Immature natural killer cell (primary cell): ENCODE data around the gene SLC12A8. TPM values are rescaled to one million over a fixed set of nuclear protein-coding genes. Genes with fewer than 3 reads are reported as not detected.

Experiments used
- DNase-seq, 3 donors: peaks; one replicate each; pipeline ENCODE4 v3.0.0; 2022; ENCODE audit warnings: mixed read lengths in 1 of 3
- H3K27ac Mint-ChIP-seq, 6 donors: one replicate each; pipeline ENCODE4 v1.8.0; 2020; ENCODE audit warnings: mixed read lengths in 6 of 6, mild to moderate bottlenecking in 5 of 6, inconsistent platforms in 4 of 6, moderate library complexity in 3 of 6
- H3K27me3 Mint-ChIP-seq, 3 donors: one replicate each; pipeline ENCODE4 v1.8.0; 2020 to 2021; ENCODE audit warnings: low read depth in 3 of 3, mild to moderate bottlenecking in 3 of 3, mixed read lengths in 3 of 3, moderate library complexity in 3 of 3, inconsistent platforms in 1 of 3
- H3K36me3 Mint-ChIP-seq, 3 donors: one replicate each; pipeline ENCODE4 v1.8.0; 2020; ENCODE audit warnings: mixed read lengths in 3 of 3, inconsistent platforms in 2 of 3, mild to moderate bottlenecking in 2 of 3
- H3K4me1 Mint-ChIP-seq, 2 donors: one replicate each; pipeline ENCODE4 v1.8.0; 2020; ENCODE audit warnings: inconsistent platforms in 2 of 2, mild to moderate bottlenecking in 2 of 2, mixed read lengths in 2 of 2, moderate library complexity in 1 of 2
- H3K4me3 Mint-ChIP-seq, 5 donors: one replicate each; pipeline ENCODE4 v1.8.0; 2020; ENCODE audit warnings: mild to moderate bottlenecking in 5 of 5, mixed read lengths in 5 of 5, inconsistent platforms in 3 of 5, moderate library complexity in 3 of 5
- H3K9me3 Mint-ChIP-seq, 6 donors: one replicate each; pipeline ENCODE4 v1.8.0; 2020; ENCODE audit warnings: mild to moderate bottlenecking in 6 of 6, mixed read lengths in 6 of 6, inconsistent platforms in 4 of 6, moderate library complexity in 3 of 6
- polyA plus RNA-seq, 3 donors: library from polyadenylated mRNA; unstranded; fragments of 300-500 nt; fragmentation: Illumina TruSeq; gene quantifications; one replicate each; pipeline ENCODE4 v1.2.3, GENCODE V29; 2021

The SLC12A8 gene
- polyA plus RNA-seq, result 1 to 10 TPM in 1 of 3 donors, under 1 TPM in 1, not detected in 1; 0.43 to 2.8 TPM

- no peak for DNase-seq
- Mint-ChIP-seq H3K9me3 (no peaks in the 10 kb centered on the region), H3K36me3 (no peaks in the 10 kb centered on the region), H3K4me3 (peak within 1 kb of the TSS in 3 of 5 donors; percentile 42 to 65 (median 46)), H3K27me3 (peaks cover 4 to 18% (median 12%) of the 10 kb centered on the region in 3 donors), H3K4me1 (peaks cover 20 to 22% of the 10 kb centered on the region in 2 donors), H3K27ac (no peak within 1 kb of the TSS)
These were observed at the start of gene SLC12A8 for GRCh38 chr3:125212509-125213363. Gene SLC12A8, minus strand, starts transcription at chr3:125212748. Its CDS starts 1,399 bp downstream, at chr3:125211349.

- Mint-ChIP-seq H3K9me3 (peaks cover 0 to 5% (median under 1%) of the 10 kb centered on the region in 6 donors), H3K4me3 (no peak overlapping the region), H3K4me1 (peaks cover 14 to 34% of the 10 kb centered on the region in 2 donors), H3K27me3 (no peaks in the 10 kb centered on the region), H3K36me3 (peaks cover 5 to 8% (median 8%) of the 10 kb centered on the region in 3 donors), H3K27ac (no peak overlapping the region)
- no peak for DNase-seq
These were observed 49.6 kb upstream of the SLC12A8 start for GRCh38 chr3:125262161-125262560.

GRCh38 chr3:125261031-125261430, 48.5 kb upstream of the SLC12A8 start:
- Mint-ChIP-seq H3K27ac (peak overlapping the region in 3 of 6 donors; percentile 5 to 43 (median 21)), H3K4me1 (peaks cover 8 to 24% of the 10 kb centered on the region in 2 donors), H3K27me3 (peaks cover 0 to 3% (median 0%) of the 10 kb centered on the region in 3 donors), H3K9me3 (peaks cover 0 to 5% (median 2%) of the 10 kb centered on the region in 6 donors), H3K4me3 (no peak overlapping the region), H3K36me3 (peaks cover 12 to 15% (median 14%) of the 10 kb centered on the region in 3 donors)
- no peak for DNase-seq

- DNase-seq, result no peak
- Mint-ChIP-seq H3K36me3 (peaks cover 12 to 19% (median 14%) of the 10 kb centered on the region in 3 donors), H3K9me3 (peaks cover 0 to 5% (median 2%) of the 10 kb centered on the region in 6 donors), H3K27me3 (peaks cover 0 to 3% (median 0%) of the 10 kb centered on the region in 3 donors), H3K4me1 (peaks cover 4 to 15% of the 10 kb centered on the region in 2 donors), H3K4me3 (no peak overlapping the region), H3K27ac (no peak overlapping the region)
These were observed 47.6 kb upstream of the SLC12A8 start for GRCh38 chr3:125260158-125260557.

- Mint-ChIP-seq H3K4me1 (peaks cover 4 to 12% of the 10 kb centered on the region in 2 donors), H3K27ac (no peak overlapping the region), H3K4me3 (no peak overlapping the region), H3K36me3 (peaks cover 11 to 19% (median 12%) of the 10 kb centered on the region in 3 donors), H3K27me3 (peaks cover 0 to 3% (median 0%) of the 10 kb centered on the region in 3 donors), H3K9me3 (peaks cover 0 to 5% (median 2%) of the 10 kb centered on the region in 6 donors)
- DNase-seq, result no peak
These were observed 45.0 kb upstream of the SLC12A8 start for GRCh38 chr3:125257536-125257935.

- Mint-ChIP-seq H3K9me3 (peaks cover 0 to 5% (median 2%) of the 10 kb centered on the region in 6 donors), H3K27ac (no peak overlapping the region), H3K36me3 (peaks cover 11 to 19% (median 12%) of the 10 kb centered on the region in 3 donors), H3K4me1 (peaks cover 4 to 12% of the 10 kb centered on the region in 2 donors), H3K4me3 (no peak overlapping the region), H3K27me3 (peaks cover 0 to 3% (median 0%) of the 10 kb centered on the region in 3 donors)
- no peak for DNase-seq
These were observed 44.1 kb upstream of the SLC12A8 start for GRCh38 chr3:125256675-125257074.

- Mint-ChIP-seq H3K4me3 (no peak overlapping the region), H3K27me3 (peaks cover 0 to 2% (median 0%) of the 10 kb centered on the region in 3 donors), H3K27ac (no peak overlapping the region), H3K36me3 (peaks cover 0 to 11% (median 10%) of the 10 kb centered on the region in 3 donors), H3K4me1 (peaks cover 0 to 17% of the 10 kb centered on the region in 2 donors), H3K9me3 (no peaks in the 10 kb centered on the region)
- no peak for DNase-seq
These were observed 38.4 kb upstream of the SLC12A8 start for GRCh38 chr3:125250973-125251372.

GRCh38 chr3:125246237-125246636, 33.7 kb upstream of the SLC12A8 start:
- DNase-seq, result no peak
- Mint-ChIP-seq H3K36me3 (peaks cover 0 to 19% (median 10%) of the 10 kb centered on the region in 3 donors), H3K9me3 (no peaks in the 10 kb centered on the region), H3K27me3 (peaks cover 0 to 2% (median 2%) of the 10 kb centered on the region in 3 donors), H3K4me3 (no peak overlapping the region), H3K27ac (no peak overlapping the region), H3K4me1 (peaks cover 10 to 22% of the 10 kb centered on the region in 2 donors)

GRCh38 chr3:125245521-125245920, 33.0 kb upstream of the SLC12A8 start:
- Mint-ChIP-seq H3K4me3 (no peak overlapping the region), H3K27me3 (peaks cover 0 to 4% (median 0%) of the 10 kb centered on the region in 3 donors), H3K27ac (peak overlapping the region in 1 of 6 donors; percentile 30), H3K36me3 (peaks cover 0 to 15% (median 10%) of the 10 kb centered on the region in 3 donors), H3K9me3 (no peaks in the 10 kb centered on the region), H3K4me1 (peaks cover 17 to 29% of the 10 kb centered on the region in 2 donors)
- no peak for DNase-seq

GRCh38 chr3:125240496-125240895, 27.9 kb upstream of the SLC12A8 start:
- H3K9me3 Mint-ChIP-seq, result no peaks in the 10 kb centered on the region
- H3K27ac Mint-ChIP-seq, result peak overlapping the region in 5 of 6 donors; percentile 11 to 55 (median 41)

GRCh38 chr3:125239266-125239665, 26.7 kb upstream of the SLC12A8 start:
- DNase-seq, result no peak
- no peaks in the 10 kb centered on the region for H3K9me3 Mint-ChIP-seq
- peaks cover 11 to 18% (median 12%) of the 10 kb centered on the region in 3 donors for H3K36me3 Mint-ChIP-seq
- H3K4me1 Mint-ChIP-seq, result peaks cover 31 to 43% of the 10 kb centered on the region in 2 donors
- H3K27me3 Mint-ChIP-seq, result peaks cover 0 to 5% (median 0%) of the 10 kb centered on the region in 3 donors
- H3K4me3 Mint-ChIP-seq, result peak overlapping the region in 1 of 5 donors; percentile 7
- H3K27ac Mint-ChIP-seq, result peak overlapping the region in 2 of 6 donors; percentile 2 to 50

More at GRCh38 chr3:125240496-125240895, 27.9 kb upstream of the SLC12A8 start:
- peak in 2 of 3 donors; percentile 28 to 31 for DNase-seq
- Mint-ChIP-seq H3K36me3 (peaks cover 7 to 17% (median 11%) of the 10 kb centered on the region in 3 donors), H3K27me3 (peaks cover 0 to 5% (median 0%) of the 10 kb centered on the region in 3 donors), H3K4me3 (peak overlapping the region; percentile 7 to 61 (median 41)), H3K4me1 (peaks cover 34 to 38% of the 10 kb centered on the region in 2 donors)

- no peaks in the 10 kb centered on the region for H3K9me3 Mint-ChIP-seq
- H3K4me3 Mint-ChIP-seq, result no peak overlapping the region
- H3K36me3 Mint-ChIP-seq, result peaks cover 12 to 19% (median 13%) of the 10 kb centered on the region in 3 donors
- no peak for DNase-seq
- peak overlapping the region in 2 of 6 donors; percentile 2 to 12 for H3K27ac Mint-ChIP-seq
- H3K27me3 Mint-ChIP-seq, result peaks cover 0 to 3% (median 0%) of the 10 kb centered on the region in 3 donors
- H3K4me1 Mint-ChIP-seq, result peaks cover 31 to 43% of the 10 kb centered on the region in 2 donors
These were observed 26.2 kb upstream of the SLC12A8 start for GRCh38 chr3:125238759-125239158.

GRCh38 chr3:125236331-125236903, 23.9 kb upstream of the SLC12A8 start:
- Mint-ChIP-seq H3K9me3 (no peaks in the 10 kb centered on the region), H3K27ac (peak overlapping the region in 2 of 6 donors; percentile 14 to 59), H3K27me3 (peaks cover 0 to 3% (median 0%) of the 10 kb centered on the region in 3 donors), H3K4me3 (no peak overlapping the region), H3K4me1 (peaks cover 26 to 40% of the 10 kb centered on the region in 2 donors), H3K36me3 (peaks cover 22 to 32% (median 31%) of the 10 kb centered on the region in 3 donors)
- DNase-seq, result no peak
